ENCODE results near the gene RPRD2. TPM values are rescaled to one million over a fixed set of nuclear protein-coding genes. Genes with fewer than 3 reads are reported as not detected.

RPRD2 gene
- total RNA-seq, 3 donors from 2014 or later (not counting 1 experiment from before 2014, with no cell fraction given) = 30.3 to 38.8 (median 34.0) TPM

- Mint-ChIP-seq H3K9me3 (no peaks in the 10 kb centered on the region), H3K27me3 (ENCODE audit: low read depth in 2 of 2) (no peaks in the 10 kb centered on the region), H3K36me3 (no peaks in the 10 kb centered on the region), H3K27ac (no peak overlapping the region), H3K4me3 (no peak overlapping the region), H3K4me1 (peaks cover 13 to 25% of the 10 kb centered on the region in 2 donors)
- H3K36me3 ChIP-seq (ENCODE audit: control insufficient read depth, insufficient read depth, low read length) = peaks cover 6% of the 10 kb centered on the region
- WGBS (ENCODE audit: insufficient coverage) = 95% methylated on average over 17 of the region's 17 CpGs
- no peak overlapping the region for H3K27ac ChIP-seq (ENCODE audit: low read length)
- ATAC-seq (no peak), DNase-seq (no peak)
- intact Hi-C loops (cut with micrococcal nuclease) = no loop called here
- H3K4me3 ChIP-seq (ENCODE audit: low read length) = no peak overlapping the region
- H3K27me3 ChIP-seq (ENCODE audit: control insufficient read depth, insufficient read depth, low read length) = no peaks in the 10 kb centered on the region
- no peaks in the 10 kb centered on the region for H3K9me3 ChIP-seq (ENCODE audit: control insufficient read depth, insufficient read depth, low read length)
- TF ChIP-seq CTCF (IDR thresholded peaks at IDR 0.05) = no peak
- H3K4me1 ChIP-seq (ENCODE audit: control insufficient read depth, insufficient read depth, low read length) = peaks cover 16% of the 10 kb centered on the region
Observed at GRCh38 chr1:150511985-150512660, 148.2 kb downstream of the RPRD2 start.

- Histone ChIP-seq H3K4me1 (ENCODE audit: control insufficient read depth, insufficient read depth, low read length) (peaks cover 16% of the 10 kb centered on the region), H3K4me3 (ENCODE audit: low read length) (no peak overlapping the region), H3K9me3 (ENCODE audit: control insufficient read depth, insufficient read depth, low read length) (no peaks in the 10 kb centered on the region), H3K27ac (ENCODE audit: low read length) (no peak overlapping the region), H3K36me3 (ENCODE audit: control insufficient read depth, insufficient read depth, low read length) (peaks cover 3% of the 10 kb centered on the region), H3K27me3 (ENCODE audit: control insufficient read depth, insufficient read depth, low read length) (no peaks in the 10 kb centered on the region)
- Mint-ChIP-seq H3K36me3 (no peaks in the 10 kb centered on the region), H3K9me3 (no peaks in the 10 kb centered on the region), H3K4me1 (peaks cover 10 to 26% of the 10 kb centered on the region in 2 donors), H3K27me3 (ENCODE audit: low read depth in 2 of 2) (no peaks in the 10 kb centered on the region), H3K27ac (no peak overlapping the region), H3K4me3 (no peak overlapping the region)
- DNase-seq = no peak
- ATAC-seq = no peak
- intact Hi-C loops (cut with micrococcal nuclease) = no loop called here
- TF ChIP-seq CTCF (IDR thresholded peaks at IDR 0.05) = no peak
- WGBS (ENCODE audit: insufficient coverage) = 95% methylated on average over 2 of the region's 2 CpGs
Observed at GRCh38 chr1:150512846-150513245, 148.9 kb downstream of the RPRD2 start.

- 87% methylated on average over 7 of the region's 7 CpGs for WGBS (ENCODE audit: insufficient coverage)
- no peaks in the 10 kb centered on the region for H3K9me3 ChIP-seq (ENCODE audit: control insufficient read depth, insufficient read depth, low read length)
- H3K27ac Mint-ChIP-seq = no peak overlapping the region
- ATAC-seq (no peak), DNase-seq (no peak)
- intact Hi-C loops (cut with micrococcal nuclease) = no loop called here
- TF ChIP-seq CTCF (IDR thresholded peaks at IDR 0.05) = no peak
- H3K4me1 ChIP-seq (ENCODE audit: control insufficient read depth, insufficient read depth, low read length) = peaks cover 16% of the 10 kb centered on the region
- H3K36me3 ChIP-seq (ENCODE audit: control insufficient read depth, insufficient read depth, low read length) = no peaks in the 10 kb centered on the region
- no peaks in the 10 kb centered on the region for H3K27me3 Mint-ChIP-seq (ENCODE audit: low read depth in 2 of 2)
- no peak overlapping the region for H3K4me3 ChIP-seq (ENCODE audit: low read length)
- peaks cover 8 to 22% of the 10 kb centered on the region in 2 donors for H3K4me1 Mint-ChIP-seq
- no peak overlapping the region for H3K4me3 Mint-ChIP-seq
- no peak overlapping the region for H3K27ac ChIP-seq (ENCODE audit: low read length)
- H3K27me3 ChIP-seq (ENCODE audit: control insufficient read depth, insufficient read depth, low read length) = no peaks in the 10 kb centered on the region
- no peaks in the 10 kb centered on the region for H3K36me3 Mint-ChIP-seq
- H3K9me3 Mint-ChIP-seq = no peaks in the 10 kb centered on the region
Observed at GRCh38 chr1:150513351-150513791, 149.4 kb downstream of the RPRD2 start.

GRCh38 chr1:150514260-150514659, 150.3 kb downstream of the RPRD2 start:
- H3K27ac Mint-ChIP-seq = peak overlapping the region; percentile 54 to 62
- no peak for TF ChIP-seq CTCF (IDR thresholded peaks at IDR 0.05)
- no peak for DNase-seq
- no peaks in the 10 kb centered on the region for H3K9me3 Mint-ChIP-seq
- intact Hi-C loops (cut with micrococcal nuclease) = no loop called here
- Histone ChIP-seq H3K4me1 (ENCODE audit: control insufficient read depth, insufficient read depth, low read length) (peaks cover 16% of the 10 kb centered on the region), H3K27me3 (ENCODE audit: control insufficient read depth, insufficient read depth, low read length) (no peaks in the 10 kb centered on the region), H3K4me3 (ENCODE audit: low read length) (no peak overlapping the region), H3K27ac (ENCODE audit: low read length) (no peak overlapping the region), H3K36me3 (ENCODE audit: control insufficient read depth, insufficient read depth, low read length) (no peaks in the 10 kb centered on the region), H3K9me3 (ENCODE audit: control insufficient read depth, insufficient read depth, low read length) (no peaks in the 10 kb centered on the region)
- H3K4me1 Mint-ChIP-seq = peaks cover 8 to 22% of the 10 kb centered on the region in 2 donors
- no peaks in the 10 kb centered on the region for H3K36me3 Mint-ChIP-seq
- no peak for ATAC-seq
- whole genome bisulfite sequencing (ENCODE audit: insufficient coverage) = 89% methylated on average over 9 of the region's 9 CpGs
- H3K4me3 Mint-ChIP-seq = peak overlapping the region; percentile 93
- H3K27me3 Mint-ChIP-seq (ENCODE audit: low read depth in 2 of 2) = no peaks in the 10 kb centered on the region

Data from natural killer cell (primary cell).